Right hindlimb (tissue), 1 donor: ENCODE results near the gene CSF3R.

Source experiments
- DNase-seq: peaks from one replicate; pipeline ENCODE4 v3.0.0-alpha.2; 2018

Gene CSF3R

DNA sequence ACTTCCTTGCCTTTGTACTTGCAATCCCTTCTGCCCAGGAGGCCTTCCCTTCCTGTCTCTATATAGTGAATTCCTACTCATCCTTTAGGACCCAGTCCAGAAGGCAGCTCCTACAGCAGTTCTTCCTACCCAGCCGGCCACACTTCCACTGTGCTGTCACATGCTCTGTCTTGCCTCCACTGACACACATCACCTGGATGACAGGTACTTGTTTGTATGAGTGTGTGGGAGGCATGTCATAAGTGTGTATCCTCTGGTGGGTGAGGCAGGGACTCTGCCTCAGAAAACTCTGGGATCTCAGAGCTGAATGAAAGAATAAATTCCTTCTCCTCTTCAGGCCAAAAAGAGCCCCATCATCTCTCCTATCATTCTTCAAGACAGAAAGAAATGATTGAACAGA is 27.3 kb downstream of the CSF3R start:
- DNase-seq, result no peak

DNA sequence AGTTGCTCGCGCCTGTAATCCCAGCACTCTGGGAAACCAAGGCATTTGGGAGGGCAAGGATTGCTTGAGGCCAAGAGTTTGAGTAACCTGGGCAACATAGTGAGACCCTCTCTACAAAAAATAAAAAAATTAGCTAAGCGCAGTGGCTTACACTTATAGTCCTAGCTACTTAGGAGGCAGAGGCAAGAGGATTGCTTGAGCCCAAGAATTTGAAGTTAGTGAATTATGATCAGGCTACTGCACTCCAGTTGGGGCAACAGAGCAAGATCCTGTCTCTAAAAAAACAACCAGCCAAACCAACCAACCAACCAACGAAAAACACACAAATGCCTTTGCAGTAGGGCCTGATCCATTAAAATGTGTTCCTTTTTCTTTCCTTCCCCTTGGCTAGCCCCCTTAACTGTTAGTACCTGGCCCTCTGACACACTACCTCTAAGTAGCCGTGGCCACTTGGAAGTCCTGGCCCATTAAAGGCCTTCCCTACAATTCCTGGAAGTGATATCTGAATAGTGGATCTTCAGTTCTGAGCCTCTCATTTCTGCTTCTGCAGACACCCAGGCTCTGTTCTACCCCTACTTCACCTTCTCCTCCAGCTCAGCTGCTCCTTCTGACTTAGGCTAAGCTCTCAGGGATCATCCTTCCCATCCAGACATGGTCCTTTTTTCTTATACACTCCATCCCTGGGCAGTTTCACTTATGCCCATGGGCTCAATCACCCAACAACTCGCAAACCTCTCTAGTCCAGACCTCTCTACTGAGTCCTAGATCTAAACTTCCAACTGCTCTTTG is 28.9 kb downstream of the CSF3R start:
- DNase-seq, result no peak

DNA sequence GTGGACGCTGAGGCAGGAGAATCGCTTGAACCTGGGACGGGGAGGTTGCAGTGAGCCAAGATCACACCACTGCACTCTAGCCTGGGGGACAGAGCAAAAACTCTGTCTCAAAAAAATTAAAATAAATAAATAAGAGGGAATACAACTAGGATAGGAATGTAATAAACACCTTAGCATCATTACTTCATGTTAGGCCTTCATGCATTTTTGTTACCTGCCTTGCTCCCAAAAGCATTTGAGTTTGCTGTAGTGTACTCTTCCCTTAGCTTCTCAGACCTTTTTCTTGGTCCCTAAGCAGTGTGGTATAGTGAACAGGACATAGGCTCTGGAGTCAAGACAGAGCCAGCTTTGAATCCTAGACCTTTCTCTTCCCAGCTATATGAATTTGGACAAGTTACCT is 29.7 kb downstream of the CSF3R start:
- DNase-seq, result no peak

DNA sequence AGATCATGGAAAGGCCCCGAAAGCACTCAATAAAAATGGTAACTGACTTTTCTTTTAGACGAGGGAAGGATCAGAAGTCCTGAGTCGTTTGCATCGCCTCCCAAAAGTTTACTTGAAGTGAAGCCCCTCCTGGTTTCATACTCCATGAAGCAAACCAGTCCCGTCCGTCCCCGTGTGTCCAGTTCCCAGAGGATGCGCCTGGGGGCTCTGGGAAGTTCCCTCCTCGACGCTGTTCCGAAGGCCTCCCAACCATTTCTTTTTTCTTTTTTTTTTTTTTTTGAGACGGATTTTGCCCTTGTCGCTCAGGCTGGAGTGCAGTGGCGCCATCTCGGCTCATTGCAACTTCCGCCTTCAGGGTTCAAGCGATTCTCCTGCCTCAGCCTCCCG is 31.8 kb downstream of the CSF3R start:
- DNase-seq, result no peak

DNA sequence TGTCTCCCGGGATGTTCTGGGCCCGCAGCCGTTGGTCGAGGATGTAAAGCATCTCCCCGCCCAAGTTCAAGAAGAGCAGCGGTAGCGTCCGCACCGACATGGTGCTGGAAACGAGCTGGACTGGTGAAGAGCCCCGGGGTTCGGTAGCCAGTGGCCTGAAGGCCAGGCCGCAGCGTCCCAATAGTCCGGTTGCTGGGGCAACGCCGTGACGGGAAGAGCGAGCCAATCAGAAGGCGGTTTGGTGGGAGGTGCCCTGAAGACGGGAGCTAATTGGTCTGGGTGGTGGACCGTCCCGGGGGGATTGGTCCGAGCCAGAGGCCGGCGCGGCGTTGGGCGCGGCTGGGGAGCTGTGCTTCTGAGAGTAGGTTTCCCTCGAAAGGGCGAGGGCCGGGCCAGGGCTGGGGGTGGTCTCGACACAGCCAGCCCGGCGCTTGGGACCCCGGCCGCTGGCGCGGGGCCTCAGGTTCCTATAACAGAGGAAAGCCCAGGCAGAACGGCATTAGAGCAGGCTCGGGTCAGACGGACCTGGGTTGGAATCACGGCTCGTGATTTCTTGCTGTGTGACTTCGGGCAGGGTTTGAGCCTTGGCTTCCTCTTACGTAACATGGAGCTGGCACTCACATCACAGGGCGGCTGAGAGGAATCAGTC is 32.3 kb downstream of the CSF3R start, which contains the start of gene OSCP1:
Gene OSCP1, minus strand, starts transcription at position 182 of the 649 bp plus-strand sequence. Its CDS starts 82 bp downstream, at position 100.
- peak; percentile 97 for DNase-seq

DNA sequence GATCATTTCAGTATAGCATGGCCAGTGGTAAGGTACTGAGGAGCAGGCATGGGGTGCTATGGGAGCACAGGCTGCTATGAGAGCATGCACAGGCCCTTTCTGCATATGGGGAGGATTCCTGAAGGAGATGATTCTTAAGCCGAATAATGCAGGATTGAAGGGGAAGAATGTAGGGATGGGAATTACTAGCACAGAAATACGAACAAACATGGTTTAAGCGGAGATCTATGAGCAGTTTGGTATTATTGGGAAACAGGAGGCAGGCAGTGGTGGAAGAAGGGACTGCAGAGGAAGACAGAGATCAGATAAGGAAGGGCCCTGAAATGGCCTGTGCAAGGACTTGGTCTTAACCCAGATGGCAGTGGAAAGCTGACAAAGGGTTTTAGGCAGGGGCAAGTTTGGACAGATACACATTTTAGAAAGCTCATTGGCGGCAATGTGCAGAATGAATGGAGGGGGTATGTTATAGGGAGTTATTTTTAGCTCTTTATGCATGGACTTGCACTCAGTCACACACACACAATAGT is 34.1 kb downstream of the CSF3R start:
- no peak for DNase-seq

DNA sequence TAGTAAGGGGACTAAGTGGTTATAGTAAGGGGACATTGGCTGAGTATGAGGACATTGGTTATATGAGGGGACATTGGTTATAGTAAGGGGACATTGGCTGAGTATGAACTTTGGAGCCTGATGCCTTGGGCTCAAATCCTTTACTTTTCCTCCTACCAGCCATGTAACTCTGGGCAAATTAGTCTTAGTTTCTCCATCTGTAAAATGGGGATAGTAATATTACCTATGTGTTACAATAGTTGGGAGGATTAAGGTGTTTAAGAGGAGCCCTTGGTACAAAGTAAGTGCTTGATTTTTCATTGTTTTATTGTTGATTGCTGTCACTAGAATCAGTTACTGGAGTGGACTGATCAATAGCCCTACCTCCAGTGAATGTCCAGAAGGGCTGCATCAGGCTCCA is 35.3 kb downstream of the CSF3R start:
- no peak for DNase-seq

DNA sequence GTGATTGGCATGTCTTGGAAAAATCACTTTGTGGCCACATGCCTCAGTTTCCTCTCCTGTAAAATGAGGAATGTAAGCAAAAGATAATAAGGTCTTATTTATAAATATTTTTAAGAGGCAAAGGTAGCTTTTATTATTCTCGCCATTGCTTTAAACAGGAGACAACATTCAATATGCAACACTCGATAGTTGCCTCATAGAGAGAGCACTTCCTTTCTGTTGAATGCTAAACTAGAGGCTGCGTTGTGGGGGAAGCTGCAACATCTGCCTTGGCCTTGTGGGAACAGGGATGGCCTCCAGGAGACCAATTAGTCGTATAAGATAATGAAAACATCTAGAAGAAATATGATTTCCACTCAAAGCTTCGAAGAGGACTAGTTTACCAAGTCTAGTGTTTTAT is 36.0 kb downstream of the CSF3R start:
- no peak for DNase-seq

DNA sequence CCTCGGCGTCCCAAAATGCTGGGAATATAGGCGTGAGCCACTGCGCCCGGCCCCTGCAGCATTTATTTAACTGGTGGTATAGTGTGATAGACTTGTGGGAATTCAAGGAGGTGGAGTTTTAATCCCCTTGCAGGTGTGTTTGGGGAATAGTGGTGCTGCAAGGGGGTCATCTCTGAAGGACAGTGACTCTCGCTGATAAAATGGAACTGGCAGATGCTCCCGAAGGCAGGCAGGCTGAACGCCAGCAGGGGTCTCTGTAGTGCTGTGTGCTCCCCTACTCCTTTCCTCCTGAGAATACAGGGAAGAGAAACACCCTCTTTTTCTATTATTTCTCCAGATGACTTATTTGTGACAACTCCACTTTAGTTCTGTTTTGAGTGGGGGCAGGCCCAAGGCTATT is 36.4 kb downstream of the CSF3R start:
- no peak for DNase-seq

DNA sequence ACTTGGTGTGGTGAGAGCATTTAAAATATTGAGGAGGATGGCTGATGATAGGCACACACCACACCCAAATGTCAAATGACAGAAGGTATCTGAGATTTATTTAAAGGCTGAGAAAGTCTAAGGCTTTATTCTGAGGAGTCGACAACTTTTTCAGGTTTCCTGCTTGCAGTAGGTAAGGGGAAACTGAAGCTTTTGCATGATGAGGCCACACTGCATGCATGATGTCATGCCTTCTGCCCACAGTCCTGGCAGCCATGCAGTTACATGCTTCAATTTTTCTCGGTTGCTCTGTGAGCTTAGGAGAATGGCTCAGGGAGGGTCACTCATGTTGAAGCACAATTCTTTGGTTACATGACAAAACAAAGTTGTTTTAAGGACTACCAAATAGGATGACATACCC is 39.4 kb downstream of the CSF3R start:
- no peak for DNase-seq

DNA sequence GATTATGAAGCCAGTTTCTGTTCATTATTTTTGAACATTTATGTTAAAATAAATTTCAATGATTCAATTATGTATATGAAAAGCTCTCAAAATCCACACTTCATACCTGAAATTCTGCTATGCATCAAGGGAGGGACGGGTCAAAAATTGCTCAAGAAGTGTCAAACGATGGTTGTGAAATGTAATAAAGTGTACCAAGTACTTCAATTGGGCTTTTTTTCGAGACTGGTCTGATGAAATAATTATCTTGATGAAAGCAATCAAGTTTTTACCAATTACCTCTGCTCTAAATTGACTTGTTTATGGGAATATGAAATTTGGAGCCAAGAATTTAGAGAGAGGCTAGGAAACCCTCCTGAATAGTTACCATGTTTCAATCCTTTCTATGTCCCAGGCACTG is 40.4 kb downstream of the CSF3R start:
- no peak for DNase-seq

DNA sequence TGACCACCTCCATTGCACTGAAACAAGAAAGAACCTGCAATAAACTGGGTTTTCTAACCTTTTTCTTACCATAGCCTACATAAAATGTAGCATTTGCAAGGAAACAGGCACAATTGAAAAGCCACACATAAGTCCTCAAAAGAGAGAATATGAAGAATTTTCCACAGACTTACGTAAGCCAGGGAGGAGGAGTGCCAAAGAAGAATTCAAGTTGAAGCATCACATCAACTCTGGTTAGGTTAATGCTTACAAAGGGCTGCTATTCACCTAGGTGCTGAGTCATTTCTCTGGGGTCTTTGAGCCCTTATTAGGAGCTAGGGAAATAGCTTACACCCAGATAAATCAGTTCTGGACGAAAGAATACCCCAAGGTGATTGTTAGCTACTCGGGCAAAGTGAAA is 42.1 kb downstream of the CSF3R start:
- no peak for DNase-seq

DNA sequence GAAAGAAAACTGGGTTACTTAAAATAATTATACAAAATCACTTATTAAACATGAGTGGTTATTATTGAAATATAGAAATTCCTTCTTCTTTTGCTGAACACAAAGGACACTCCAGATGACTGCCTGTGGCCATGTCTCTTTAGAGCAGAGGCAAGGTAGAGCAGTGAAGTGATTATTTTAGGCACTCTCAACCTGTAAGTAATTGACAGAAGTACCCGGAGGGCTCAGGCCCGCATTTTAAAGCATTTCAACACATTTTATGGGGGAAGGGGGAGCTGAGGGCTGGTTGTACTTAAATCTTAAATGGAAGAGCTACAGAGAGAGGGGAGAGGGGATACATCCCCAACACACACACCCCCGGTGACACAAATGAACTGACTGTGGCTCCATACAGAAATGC is 42.7 kb downstream of the CSF3R start:
- DNase-seq, result no peak

DNA sequence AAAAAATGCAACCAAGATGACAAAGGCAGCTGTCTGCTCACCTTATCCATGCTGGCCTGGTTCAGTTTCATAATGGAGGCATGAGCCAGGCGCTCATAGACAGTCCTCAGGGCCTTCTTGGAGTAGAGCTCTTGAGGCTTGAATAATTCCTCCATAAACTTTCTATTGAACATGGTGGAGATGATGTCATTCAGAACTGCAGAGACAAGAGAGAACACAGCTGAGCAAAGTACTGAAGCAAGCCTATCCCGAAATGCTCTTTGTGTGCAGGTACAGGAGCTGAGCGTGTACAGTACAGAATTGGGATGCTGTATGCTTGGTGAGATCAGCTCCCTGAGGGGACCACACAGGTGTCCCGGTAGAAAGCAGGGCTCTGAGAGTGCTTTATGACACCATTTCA is 44.0 kb downstream of the CSF3R start:
- DNase-seq, result no peak

DNA sequence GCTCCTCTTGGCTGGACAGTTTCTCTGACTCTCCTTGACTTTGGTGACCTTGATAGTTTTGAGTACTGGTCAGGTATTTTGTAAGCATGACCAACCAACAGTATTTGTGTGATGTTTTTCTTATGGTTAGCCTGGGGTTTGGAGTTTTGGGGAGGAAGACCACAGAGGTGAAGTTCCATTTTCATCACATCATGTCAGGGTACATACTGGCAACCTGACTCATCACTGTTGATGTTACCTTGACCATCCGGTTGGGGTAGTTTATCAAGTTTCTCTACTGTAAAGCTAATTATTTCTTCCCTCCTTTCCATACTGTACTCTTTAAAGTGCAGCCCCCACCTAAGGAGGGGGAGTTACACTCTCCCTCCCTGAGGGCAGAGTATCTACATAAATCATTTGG is 45.9 kb downstream of the CSF3R start:
- DNase-seq, result no peak

DNA sequence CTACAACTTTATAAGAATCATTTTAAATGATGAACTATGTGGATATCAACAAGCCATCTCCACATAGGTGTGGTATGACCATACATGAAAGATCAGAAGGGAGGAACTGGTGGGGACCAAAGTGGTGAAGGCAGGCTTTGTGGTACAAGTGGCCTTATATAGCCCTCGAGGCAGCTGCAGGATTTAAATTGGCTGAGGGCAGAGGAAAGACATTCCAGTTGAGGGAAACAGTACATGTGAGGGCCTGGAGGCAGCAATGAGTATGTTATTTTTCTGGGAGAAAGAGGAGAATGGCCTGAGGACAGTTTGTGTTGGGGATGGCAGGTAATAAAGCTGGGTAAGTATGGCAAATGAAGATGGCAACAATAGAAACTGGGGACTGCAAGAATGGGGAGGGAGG is 49.6 kb downstream of the CSF3R start:
- no peak for DNase-seq

DNA sequence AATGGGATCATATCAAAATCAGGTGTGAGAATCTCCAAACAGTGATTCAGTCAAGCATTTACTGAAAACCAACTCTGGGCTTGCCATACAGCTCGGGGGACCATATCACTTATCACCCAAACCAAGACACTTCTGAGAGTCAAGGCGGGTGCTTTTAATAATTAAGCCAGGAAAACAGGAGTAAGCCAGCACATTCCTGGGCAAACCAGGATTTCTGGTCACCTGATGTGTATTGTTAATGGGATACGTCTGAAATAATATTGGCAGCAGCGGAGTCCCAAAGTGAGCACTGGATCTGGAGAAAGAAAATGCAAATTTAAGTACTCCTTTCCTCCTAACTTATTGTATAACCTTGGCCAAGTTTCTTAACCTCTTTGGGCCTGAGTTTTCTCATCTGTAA is 50.1 kb downstream of the CSF3R start:
- no peak for DNase-seq

DNA sequence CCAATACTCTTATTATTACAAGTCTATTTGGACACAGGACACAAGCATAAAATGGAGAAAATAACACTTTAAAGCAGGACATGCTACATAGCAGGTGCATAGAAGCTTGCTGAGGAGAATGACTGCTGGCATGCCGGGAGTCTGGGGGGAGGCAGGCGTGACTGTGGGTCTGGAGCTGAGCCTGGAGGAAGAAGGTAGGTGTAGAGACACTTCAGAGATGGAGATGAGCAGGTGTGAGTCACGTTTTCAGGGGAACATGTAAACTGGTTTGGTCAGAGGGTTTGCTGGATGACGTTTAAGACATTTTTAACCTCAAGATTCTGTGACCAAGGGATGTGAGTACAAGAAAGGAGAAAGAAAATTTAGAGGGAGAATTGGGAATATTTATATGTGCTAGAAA is 56.9 kb downstream of the CSF3R start:
- DNase-seq, result no peak

DNA sequence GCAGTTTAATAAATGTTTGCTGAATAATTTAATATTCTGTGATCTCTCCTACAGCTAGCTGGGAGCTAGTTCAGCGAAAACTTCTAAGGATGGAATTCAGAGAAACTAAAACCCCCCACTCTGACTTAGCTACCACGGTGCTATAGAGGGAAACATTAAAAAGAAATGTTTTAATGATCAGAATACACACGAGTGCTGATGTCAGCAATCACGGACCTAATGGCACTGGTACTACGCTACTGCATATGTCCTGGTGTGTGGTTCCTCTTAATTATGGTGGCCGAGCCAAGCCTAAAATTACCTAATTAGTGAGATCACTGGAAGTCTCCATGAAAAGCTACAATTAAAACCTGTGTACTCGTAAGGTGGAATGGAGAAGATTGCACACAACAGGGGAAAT is 61.1 kb downstream of the CSF3R start:
- DNase-seq, result no peak

DNA sequence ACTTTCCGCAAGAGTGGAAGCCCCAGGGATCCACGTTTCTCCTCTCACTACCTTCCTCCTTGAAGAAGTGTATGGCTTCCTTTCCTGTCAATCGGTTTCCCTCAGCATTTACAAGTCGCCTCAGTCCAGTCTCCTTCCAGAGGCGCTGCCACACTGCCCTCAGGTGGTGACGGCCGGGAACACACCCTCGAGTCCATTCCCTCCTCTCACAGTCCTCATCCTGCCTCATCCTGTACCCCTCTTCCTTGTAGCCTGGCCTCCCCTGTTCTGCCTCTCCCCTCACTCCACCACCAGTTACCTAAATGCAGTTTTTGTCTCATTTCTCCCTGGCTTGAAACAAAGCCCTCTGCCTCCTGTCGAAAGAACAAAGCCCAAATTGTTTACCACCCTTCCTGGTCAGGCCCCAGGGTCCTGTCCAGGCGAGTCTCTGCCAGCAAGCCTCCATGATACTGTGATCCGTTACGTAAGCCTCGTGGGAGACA is 61.8 kb downstream of the CSF3R start:
- DNase-seq, result peak; percentile 91

DNA sequence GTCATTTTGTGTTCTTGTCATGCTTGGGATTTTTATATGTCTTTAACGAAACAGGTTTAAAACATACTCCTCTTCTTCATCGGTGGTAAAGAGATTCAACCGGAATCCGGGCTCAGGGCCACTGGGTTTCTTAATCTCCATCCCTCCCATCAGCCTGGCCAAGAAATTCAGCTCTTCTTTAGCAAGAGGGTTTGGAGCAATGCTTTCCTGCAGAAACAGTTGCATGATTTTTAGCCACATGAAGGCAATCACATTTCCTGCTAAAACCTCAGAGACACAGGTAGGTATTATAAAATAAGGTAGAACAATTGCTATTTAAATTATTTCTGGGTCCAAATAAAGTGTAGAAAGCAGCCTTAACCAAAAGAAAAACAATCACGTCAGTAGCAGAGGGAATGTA is 62.3 kb downstream of the CSF3R start:
- DNase-seq, result no peak

DNA sequence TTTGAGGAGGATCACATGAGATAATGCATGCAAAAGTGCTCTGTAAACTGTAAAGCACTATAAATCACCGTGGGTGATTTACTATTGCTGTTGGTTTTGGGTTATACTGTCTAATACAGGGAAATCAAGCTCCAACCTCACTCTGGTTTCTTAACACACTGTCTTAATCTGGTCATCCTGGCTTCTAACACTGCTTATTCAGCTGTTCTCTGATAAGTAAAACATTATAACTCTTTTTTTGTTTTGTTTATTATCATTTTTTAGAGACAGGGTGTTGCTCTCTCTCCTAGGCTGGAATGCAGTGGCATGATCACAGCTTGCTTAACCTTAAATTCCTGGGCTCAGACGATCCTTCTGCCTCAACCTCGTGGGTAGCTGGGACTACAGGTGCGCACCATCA is 63.1 kb downstream of the CSF3R start:
- no peak for DNase-seq

DNA sequence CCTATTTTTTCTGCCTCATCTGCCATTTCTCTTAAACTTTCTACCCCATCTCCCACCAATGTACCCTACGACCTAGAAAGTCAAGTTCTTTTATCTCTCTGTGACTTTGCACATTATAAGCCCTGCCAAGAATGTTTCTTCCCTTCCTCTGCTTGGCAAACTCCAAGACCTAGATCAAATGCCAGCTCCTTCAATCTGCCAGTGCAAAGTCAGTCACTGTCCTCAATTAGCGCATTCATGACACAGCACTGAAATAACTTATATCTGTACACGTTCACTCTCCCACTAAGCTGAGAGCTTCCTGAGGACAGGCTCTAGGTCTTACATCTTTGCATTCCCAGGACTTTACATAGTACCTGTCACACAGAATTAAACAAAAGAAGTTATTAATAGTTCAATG is 63.6 kb downstream of the CSF3R start:
- no peak for DNase-seq

DNA sequence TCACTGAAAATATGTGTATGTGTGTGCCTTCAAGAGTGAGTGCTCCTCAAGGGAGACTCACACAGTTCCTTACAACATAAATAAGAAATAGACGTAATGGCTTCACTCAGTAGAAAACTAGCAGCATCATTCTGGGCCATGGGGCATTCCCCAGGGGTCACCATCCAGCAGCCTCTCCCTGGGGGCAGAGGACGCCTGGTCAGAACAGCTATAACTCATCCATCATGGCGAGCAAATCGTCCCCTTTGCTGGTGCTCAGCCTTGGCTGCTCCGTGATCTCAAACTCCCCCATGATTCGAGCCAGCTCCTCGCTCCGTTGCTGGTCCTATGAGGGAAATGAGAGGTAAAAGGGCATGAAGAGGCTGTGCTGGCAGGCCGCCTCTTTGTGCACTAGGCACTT is 64.8 kb downstream of the CSF3R start:
- no peak for DNase-seq
